Liver (tissue), 3 donors: Measurements from ENCODE around the gene SASH1.

Experiments
- ATF3 ChIP-seq: IDR thresholded peaks from 2 replicates; pipeline ENCODE4 v1.6.1; 2016; ENCODE audit warnings: antibody characterized with exemption
- CTCF ChIP-seq: fragments of 150-350 bp; IDR thresholded peaks from 2 replicates; pipeline ENCODE4 v1.5.1; 2017; ENCODE audit warnings: improper control_type of control experiment, low read depth, low read length; ENCODE audit not compliant: missing input control
- GABPA ChIP-seq, 2 donors: IDR thresholded peaks in 1 of 2; conservative IDR thresholded peaks in 1 of 2; 2 replicates each; pipeline ENCODE4 v1.6.1; 2016; ENCODE audit warnings: antibody characterized with exemption in 2 of 2, mild to moderate bottlenecking in 1 of 2, moderate library complexity in 1 of 2
- TAF1 ChIP-seq: conservative IDR thresholded peaks from 2 replicates; pipeline ENCODE4 v1.6.1; 2016; ENCODE audit warnings: antibody characterized with exemption, mild to moderate bottlenecking
- donor health status: healthy.
- donor health status: healthy.

GRCh38 chr6:148509119-148509799 is 166.6 kb downstream of the SASH1 start:
- TF ChIP-seq GABPA (IDR thresholded peaks at IDR 0.05 in 1 of 2, conservative IDR thresholded peaks at IDR 0.05 in 1 of 2) (no peak), CTCF (no peak), ATF3 (no peak), TAF1 (no peak)
